HG02798 (cell line): Measurements from ENCODE around the gene DDX56.

Source experiments
- ATAC-seq: cut with Tn5 transposase; IDR thresholded peaks from one replicate; pipeline ENCODE4 v1.9.1; 2021; ENCODE audit warnings: mild to moderate bottlenecking; ENCODE audit not compliant: unreplicated experiment, poor library complexity

The DDX56 gene

GRCh38 chr7:44538093-44538797 lies 35.5 kb downstream of the DDX56 start:
- no peak for ATAC-seq

- no peak for ATAC-seq
Measured at GRCh38 chr7:44537442-44537841, 36.3 kb downstream of the DDX56 start.

- no peak for ATAC-seq
Measured at GRCh38 chr7:44536090-44536489, 37.6 kb downstream of the DDX56 start.

- ATAC-seq: no peak
Measured at GRCh38 chr7:44535348-44536064, 38.2 kb downstream of the DDX56 start.

- ATAC-seq: peak; percentile 68
Measured at GRCh38 chr7:44534501-44534900, 39.2 kb downstream of the DDX56 start.

GRCh38 chr7:44534087-44534486 lies 39.6 kb downstream of the DDX56 start:
- ATAC-seq: no peak

- ATAC-seq: no peak
Measured at GRCh38 chr7:44533301-44534055, 40.2 kb downstream of the DDX56 start.

- no peak for ATAC-seq
Measured at GRCh38 chr7:44531421-44532380, 42.0 kb downstream of the DDX56 start.

- no peak for ATAC-seq
Measured at GRCh38 chr7:44530990-44531389, 42.7 kb downstream of the DDX56 start.

GRCh38 chr7:44524811-44525388 lies 48.8 kb downstream of the DDX56 start:
- ATAC-seq: no peak

GRCh38 chr7:44522315-44522714 lies 51.4 kb downstream of the DDX56 start:
- ATAC-seq: no peak

- ATAC-seq: no peak
Measured at GRCh38 chr7:44521347-44522095, 52.2 kb downstream of the DDX56 start.

GRCh38 chr7:44520574-44520973 lies 53.1 kb downstream of the DDX56 start:
- ATAC-seq: no peak

GRCh38 chr7:44519546-44519945 lies 54.2 kb downstream of the DDX56 start:
- no peak for ATAC-seq

GRCh38 chr7:44518761-44519160 lies 54.9 kb downstream of the DDX56 start:
- ATAC-seq: no peak

GRCh38 chr7:44517175-44517574 lies 56.5 kb downstream of the DDX56 start:
- no peak for ATAC-seq
